ENCODE results near the gene AOX1. TPM values are rescaled to one million over a fixed set of nuclear protein-coding genes. Genes with fewer than 3 reads are reported as not detected.

AOX1 gene
- total RNA-seq, 1 experiment from 2014 or later = 0.45 TPM

DNA sequence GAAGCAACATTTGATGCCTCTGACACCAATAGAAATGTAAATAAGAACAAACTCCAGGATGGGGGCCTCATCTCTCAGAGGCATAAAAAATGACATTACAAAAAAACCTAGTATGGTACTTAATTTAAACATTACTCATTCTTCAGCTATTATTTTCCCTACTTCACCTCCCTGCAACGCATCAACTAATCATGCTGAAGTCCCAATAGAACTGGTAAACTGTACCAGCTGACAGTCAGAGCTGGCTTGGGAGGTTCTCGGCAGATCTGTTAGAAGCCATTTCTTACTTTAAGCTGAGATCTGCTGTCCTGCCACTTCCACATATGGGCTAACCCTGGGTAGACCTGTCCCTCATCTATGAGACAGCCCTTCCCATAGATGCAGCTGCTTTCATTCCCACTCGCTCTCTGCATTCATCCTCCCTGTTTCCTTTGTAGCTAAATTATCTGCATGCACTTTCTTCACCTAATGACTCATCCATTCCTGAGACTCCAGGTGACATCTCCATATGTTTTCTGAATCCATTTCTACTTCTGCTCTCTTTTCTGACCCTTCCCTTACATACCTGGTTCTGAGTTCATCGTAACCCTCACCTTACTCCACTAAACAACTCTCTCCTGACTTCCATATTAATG is 108.1 kb downstream of the AOX1 start:
- Mint-ChIP-seq H3K27ac (ENCODE audit: unreplicated experiment) (no peak overlapping the region), H3K4me1 (ENCODE audit: low read depth, unreplicated experiment) (no peaks in the 10 kb centered on the region), H3K4me3 (ENCODE audit: low read depth, unreplicated experiment) (no peak overlapping the region), H3K9me3 (ENCODE audit: low read depth, unreplicated experiment) (no peaks in the 10 kb centered on the region), H3K27me3 (ENCODE audit: unreplicated experiment) (peaks cover 22% of the 10 kb centered on the region), H3K36me3 (ENCODE audit: insufficient read depth, unreplicated experiment) (no peaks in the 10 kb centered on the region)
- no TSS peak for BruUV-seq (replicated peaks)
- no peak for DNase-seq
- TF ChIP-seq, protein P1, sequence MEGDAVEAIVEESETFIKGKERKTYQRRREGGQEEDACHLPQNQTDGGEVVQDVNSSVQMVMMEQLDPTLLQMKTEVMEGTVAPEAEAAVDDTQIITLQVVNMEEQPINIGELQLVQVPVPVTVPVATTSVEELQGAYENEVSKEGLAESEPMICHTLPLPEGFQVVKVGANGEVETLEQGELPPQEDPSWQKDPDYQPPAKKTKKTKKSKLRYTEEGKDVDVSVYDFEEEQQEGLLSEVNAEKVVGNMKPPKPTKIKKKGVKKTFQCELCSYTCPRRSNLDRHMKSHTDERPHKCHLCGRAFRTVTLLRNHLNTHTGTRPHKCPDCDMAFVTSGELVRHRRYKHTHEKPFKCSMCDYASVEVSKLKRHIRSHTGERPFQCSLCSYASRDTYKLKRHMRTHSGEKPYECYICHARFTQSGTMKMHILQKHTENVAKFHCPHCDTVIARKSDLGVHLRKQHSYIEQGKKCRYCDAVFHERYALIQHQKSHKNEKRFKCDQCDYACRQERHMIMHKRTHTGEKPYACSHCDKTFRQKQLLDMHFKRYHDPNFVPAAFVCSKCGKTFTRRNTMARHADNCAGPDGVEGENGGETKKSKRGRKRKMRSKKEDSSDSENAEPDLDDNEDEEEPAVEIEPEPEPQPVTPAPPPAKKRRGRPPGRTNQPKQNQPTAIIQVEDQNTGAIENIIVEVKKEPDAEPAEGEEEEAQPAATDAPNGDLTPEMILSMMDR (IDR thresholded peaks at IDR 0.05; ENCODE audit: unreplicated experiment) = no peak
- intact Hi-C loops (cut with micrococcal nuclease; ENCODE audit: unreplicated experiment) = no loop called here
- CTCF ChIA-PET = no interaction called here

- intact Hi-C loops (cut with micrococcal nuclease; ENCODE audit: unreplicated experiment) = no loop called here
- H3K27me3 Mint-ChIP-seq (ENCODE audit: unreplicated experiment) = peaks cover 14% of the 10 kb centered on the region
- CTCF ChIA-PET = no interaction called here
- TF ChIP-seq, protein P1 (IDR thresholded peaks at IDR 0.05; ENCODE audit: unreplicated experiment) = no peak
- no peak for DNase-seq
- no peak overlapping the region for H3K4me3 Mint-ChIP-seq (ENCODE audit: low read depth, unreplicated experiment)
- no peaks in the 10 kb centered on the region for H3K4me1 Mint-ChIP-seq (ENCODE audit: low read depth, unreplicated experiment)
- no peaks in the 10 kb centered on the region for H3K9me3 Mint-ChIP-seq (ENCODE audit: low read depth, unreplicated experiment)
- H3K36me3 Mint-ChIP-seq (ENCODE audit: insufficient read depth, unreplicated experiment) = no peaks in the 10 kb centered on the region
- no TSS peak for BruUV-seq (replicated peaks)
- no peak overlapping the region for H3K27ac Mint-ChIP-seq (ENCODE audit: unreplicated experiment)
Measured at GRCh38 chr2:200695191-200695590, 109.4 kb downstream of the AOX1 start.

DNA sequence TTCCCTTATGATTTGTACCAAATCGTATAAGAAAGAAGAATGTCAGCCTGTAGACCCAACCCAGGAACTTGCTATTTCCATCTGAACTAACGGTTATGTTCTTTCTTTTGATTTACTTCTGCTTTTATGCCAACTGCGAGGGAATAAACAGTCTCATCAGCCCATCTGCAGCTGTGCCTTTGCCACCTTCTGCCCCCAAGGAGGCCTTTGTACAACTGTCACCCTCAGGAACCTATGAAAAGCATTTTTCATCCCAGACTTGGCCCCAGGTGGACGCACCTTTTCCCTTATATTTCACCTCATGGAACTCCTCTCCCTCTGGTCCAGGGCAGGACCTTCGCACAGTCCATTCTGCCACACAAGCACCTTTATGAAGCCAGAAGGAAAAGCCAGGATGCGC is 109.8 kb downstream of the AOX1 start:
- CTCF ChIA-PET = no interaction called here
- DNase-seq = no peak

GRCh38 chr2:200698217-200698616 is 112.4 kb downstream of the AOX1 start:
- Mint-ChIP-seq H3K27me3 (ENCODE audit: unreplicated experiment) (peaks cover 15% of the 10 kb centered on the region), H3K4me1 (ENCODE audit: low read depth, unreplicated experiment) (no peaks in the 10 kb centered on the region), H3K36me3 (ENCODE audit: insufficient read depth, unreplicated experiment) (no peaks in the 10 kb centered on the region), H3K4me3 (ENCODE audit: low read depth, unreplicated experiment) (no peak overlapping the region), H3K9me3 (ENCODE audit: low read depth, unreplicated experiment) (no peaks in the 10 kb centered on the region), H3K27ac (ENCODE audit: unreplicated experiment) (no peak overlapping the region)
- TF ChIP-seq, protein P1 (IDR thresholded peaks at IDR 0.05; ENCODE audit: unreplicated experiment) = no peak
- BruUV-seq (replicated peaks) = no TSS peak
- DNase-seq = no peak
- CTCF ChIA-PET = no interaction called here
- intact Hi-C loops (cut with micrococcal nuclease; ENCODE audit: unreplicated experiment) = no loop called here

More for the DNA sequence above, 109.8 kb downstream of the AOX1 start:
- H3K36me3 Mint-ChIP-seq (ENCODE audit: insufficient read depth, unreplicated experiment) = no peaks in the 10 kb centered on the region
- no peak overlapping the region for H3K4me3 Mint-ChIP-seq (ENCODE audit: low read depth, unreplicated experiment)
- intact Hi-C loops (cut with micrococcal nuclease; ENCODE audit: unreplicated experiment) = no loop called here
- H3K4me1 Mint-ChIP-seq (ENCODE audit: low read depth, unreplicated experiment) = no peaks in the 10 kb centered on the region
- no TSS peak for BruUV-seq (replicated peaks)
- TF ChIP-seq, protein P1 (IDR thresholded peaks at IDR 0.05; ENCODE audit: unreplicated experiment) = no peak
- H3K27ac Mint-ChIP-seq (ENCODE audit: unreplicated experiment) = no peak overlapping the region
- H3K9me3 Mint-ChIP-seq (ENCODE audit: low read depth, unreplicated experiment) = no peaks in the 10 kb centered on the region
- peaks cover 14% of the 10 kb centered on the region for H3K27me3 Mint-ChIP-seq (ENCODE audit: unreplicated experiment)
